Motor neuron (in vitro differentiated cells): ENCODE results near the gene NRXN3. TPM values are rescaled to one million over a fixed set of nuclear protein-coding genes. Genes with fewer than 3 reads are reported as not detected.

Experiments used
- ATAC-seq, 8 experiments: fragments of 200-7000 bp; cut with Tn5 transposase; replicated peaks in 6 of 8; 2 replicates each; pipeline ENCODE4 v1.8.0; 2021; ENCODE audit warnings: mild to moderate bottlenecking in 8 of 8, moderate library complexity in 8 of 8
- H3K27ac ChIP-seq, 2 donors: fragments of 250-450 bp; sonication (Bioruptor Pico); 2 replicates each; pipeline ENCODE4 v1.9.0; 2021; ENCODE audit warnings: antibody characterized with exemption in 2 of 2, mild to moderate bottlenecking in 2 of 2, moderate library complexity in 1 of 2
- H3K4me1 ChIP-seq, 2 donors: fragments of 250-450 bp; sonication (Bioruptor Pico); replicated peaks in 1 of 2; 2 replicates each; pipeline ENCODE4 v1.6.1; 2021; ENCODE audit warnings: antibody characterized with exemption in 2 of 2, mild to moderate bottlenecking in 2 of 2, moderate library complexity in 1 of 2
- H3K4me3 ChIP-seq, 5 donors: fragments of 250-450 bp; sonication (Bioruptor Pico); 2 replicates each; pipeline ENCODE4 v1.9.0; 2021; ENCODE audit warnings: antibody characterized with exemption in 5 of 5, mild to moderate bottlenecking in 5 of 5, moderate library complexity in 4 of 5
- WGBS, 10 experiments: fragments of 450-650 bp; shearing (Covaris generic); methylation state at CpG; one replicate each; pipeline ENCODE4 v1.0.0; 2022; 5-methylcytosine and 5-hydroxymethylcytosine counted together
- in situ Hi-C, 9 experiments: fragments of 400-800 bp; cut with MboI; loops; one replicate each; pipeline ENCODE4 v1.15.0; 2021; ENCODE audit warnings: low sequenced_read_pairs in 9 of 9, low pct_unique_long_range_greater_than_20kb in 2 of 9; ENCODE audit not compliant: unreplicated experiment in 9 of 9
- total RNA-seq, 8 experiments: library from RNA; unstranded; fragments of 300-600 nt; gene quantifications; 2 replicates each; pipeline versions ENCODE4 v1.2.3 to v1.2.4, GENCODE V29; 2022

Gene NRXN3
- total RNA-seq, 8 experiments from 2014 or later = 1.1 to 16.5 (median 12.9) TPM

GRCh38 chr14:79074510-79074909, 904.3 kb downstream of the NRXN3 start:
- in situ Hi-C loops = no loop called here
- no peak for ATAC-seq
- Histone ChIP-seq H3K27ac (no peak overlapping the region), H3K4me3 (no peak overlapping the region), H3K4me1 (no peaks in the 10 kb centered on the region)
- WGBS, 10 experiments = 0 to 65% (median 20%) methylated on average over 1 to 2 of the region's 2 CpGs; no CpG with 5 or more reads in 6 of the 10 experiments

GRCh38 chr14:79076428-79076827, 906.3 kb downstream of the NRXN3 start:
- no peak for ATAC-seq
- no peak overlapping the region for H3K4me3 ChIP-seq
- in situ Hi-C loops = no loop called here
- H3K27ac ChIP-seq = no peak overlapping the region
- H3K4me1 ChIP-seq = no peaks in the 10 kb centered on the region

- in situ Hi-C loops = no loop called here
- Histone ChIP-seq H3K4me3 (no peak overlapping the region), H3K4me1 (no peaks in the 10 kb centered on the region), H3K27ac (no peak overlapping the region)
- ATAC-seq = no peak
- WGBS, 10 experiments = 0 to 100% (median 65%) methylated on average over 2 to 5 of the region's 5 CpGs
These were observed 906.9 kb downstream of the NRXN3 start for GRCh38 chr14:79077096-79077495.

GRCh38 chr14:79080040-79080439, 909.9 kb downstream of the NRXN3 start:
- no peak overlapping the region for H3K27ac ChIP-seq
- in situ Hi-C loops = no loop called here
- ATAC-seq = no peak
- no peaks in the 10 kb centered on the region for H3K4me1 ChIP-seq
- H3K4me3 ChIP-seq = no peak overlapping the region
- WGBS, 10 experiments = 25 to 100% (median 76%) methylated on average over 1 of the region's 1 CpG; no CpG with 5 or more reads in 4 of the 10 experiments

- in situ Hi-C loops = no loop called here
- Histone ChIP-seq H3K27ac (no peak overlapping the region), H3K4me1 (no peaks in the 10 kb centered on the region), H3K4me3 (no peak overlapping the region)
- 0 to 94% (median 76%) methylated on average over 2 of the region's 2 CpGs; no CpG with 5 or more reads in 4 of the 10 experiments for WGBS, 10 experiments
- ATAC-seq = no peak
These were observed 912.7 kb downstream of the NRXN3 start for GRCh38 chr14:79082883-79083282.

- ATAC-seq = no peak
- H3K4me1 ChIP-seq = no peaks in the 10 kb centered on the region
- in situ Hi-C loops = no loop called here
- H3K27ac ChIP-seq = no peak overlapping the region
- 18 to 100% (median 62%) methylated on average over 1 to 4 of the region's 4 CpGs; no CpG with 5 or more reads in 1 of the 10 experiments for WGBS, 10 experiments
- no peak overlapping the region for H3K4me3 ChIP-seq
These were observed 913.2 kb downstream of the NRXN3 start for GRCh38 chr14:79083356-79083755.

GRCh38 chr14:79084861-79085260, 914.7 kb downstream of the NRXN3 start:
- in situ Hi-C loops = no loop called here
- 0 to 100% (median 56%) methylated on average over 1 to 4 of the region's 4 CpGs for WGBS, 10 experiments
- Histone ChIP-seq H3K4me1 (no peaks in the 10 kb centered on the region), H3K27ac (no peak overlapping the region), H3K4me3 (no peak overlapping the region)
- no peak for ATAC-seq

GRCh38 chr14:79089576-79089975, 919.4 kb downstream of the NRXN3 start:
- peaks cover 15 to 18% of the 10 kb centered on the region in 2 donors for H3K4me1 ChIP-seq
- in situ Hi-C loops = no loop called here
- no peak for ATAC-seq
- WGBS, 10 experiments = 3 to 100% (median 79%) methylated on average over 2 to 3 of the region's 3 CpGs; no CpG with 5 or more reads in 1 of the 10 experiments
- no peak overlapping the region for H3K4me3 ChIP-seq
- H3K27ac ChIP-seq = no peak overlapping the region

GRCh38 chr14:79090641-79091180, 920.5 kb downstream of the NRXN3 start:
- in situ Hi-C loops = no loop called here
- peaks cover 18 to 26% of the 10 kb centered on the region in 2 donors for H3K4me1 ChIP-seq
- no peak overlapping the region for H3K4me3 ChIP-seq
- H3K27ac ChIP-seq = no peak overlapping the region
- no peak for ATAC-seq
- WGBS, 10 experiments = 0 to 100% (median 45%) methylated on average over 1 to 2 of the region's 2 CpGs; no CpG with 5 or more reads in 2 of the 10 experiments

- peaks cover 18 to 26% of the 10 kb centered on the region in 2 donors for H3K4me1 ChIP-seq
- WGBS, 10 experiments = 6 to 68% (median 50%) methylated on average over 1 to 4 of the region's 4 CpGs; no CpG with 5 or more reads in 1 of the 10 experiments
- no peak overlapping the region for H3K4me3 ChIP-seq
- in situ Hi-C loops = no loop called here
- H3K27ac ChIP-seq = no peak overlapping the region
- ATAC-seq = no peak
These were observed 921.3 kb downstream of the NRXN3 start for GRCh38 chr14:79091381-79091963.

- in situ Hi-C loops = no loop called here
- H3K27ac ChIP-seq = no peak overlapping the region
- H3K4me3 ChIP-seq = no peak overlapping the region
- peak in 5 of 8 experiments; percentile 35 to 77 (median 65) for ATAC-seq
- H3K4me1 ChIP-seq = peaks cover 18 to 26% of the 10 kb centered on the region in 2 donors
- 7 to 90% (median 53%) methylated on average over 2 to 5 of the region's 5 CpGs; no CpG with 5 or more reads in 1 of the 10 experiments for WGBS, 10 experiments
These were observed 923.4 kb downstream of the NRXN3 start for GRCh38 chr14:79093531-79093930.

GRCh38 chr14:79094951-79095350, 924.8 kb downstream of the NRXN3 start:
- 21 to 80% (median 58%) methylated on average over 1 to 2 of the region's 2 CpGs; no CpG with 5 or more reads in 2 of the 10 experiments for WGBS, 10 experiments
- H3K4me3 ChIP-seq = no peak overlapping the region
- in situ Hi-C loops = no loop called here
- ATAC-seq = peak in 2 of 8 experiments; percentile 51 to 66
- peaks cover 18 to 26% of the 10 kb centered on the region in 2 donors for H3K4me1 ChIP-seq
- no peak overlapping the region for H3K27ac ChIP-seq

GRCh38 chr14:79096811-79097210, 926.6 kb downstream of the NRXN3 start:
- in situ Hi-C loops = no loop called here
- 0 to 91% (median 71%) methylated on average over 1 of the region's 1 CpG; no CpG with 5 or more reads in 2 of the 10 experiments for WGBS, 10 experiments
- H3K27ac ChIP-seq = no peak overlapping the region
- no peak overlapping the region for H3K4me3 ChIP-seq
- no peak for ATAC-seq
- peaks cover 18 to 22% of the 10 kb centered on the region in 2 donors for H3K4me1 ChIP-seq

GRCh38 chr14:79098324-79098723, 928.2 kb downstream of the NRXN3 start:
- whole genome bisulfite sequencing, 10 experiments = 0 to 94% (median 83%) methylated on average over 1 to 3 of the region's 3 CpGs

More at GRCh38 chr14:79098324-79098723, 928.2 kb downstream of the NRXN3 start:
- Histone ChIP-seq H3K4me1 (peaks cover 15 to 20% of the 10 kb centered on the region in 2 donors), H3K27ac (no peak overlapping the region), H3K4me3 (no peak overlapping the region)
- in situ Hi-C loops = no loop called here
- ATAC-seq = no peak
